Omental fat pad (tissue), 4 donors: ENCODE results near the gene DHX8. TPM values are rescaled to one million over a fixed set of nuclear protein-coding genes. Genes with fewer than 3 reads are reported as not detected.

Source experiments
- ATAC-seq: fragments of 150-250 bp; one replicate; pipeline ENCODE4 v1.9.1; 2016; ENCODE audit warnings: mild to moderate bottlenecking, moderate library complexity; ENCODE audit not compliant: low FRiP score
- DNase-seq: peaks from one replicate; pipeline ENCODE4 v3.0.0-alpha.2; 2019; ENCODE audit warnings: low spot score
- CTCF ChIP-seq, 3 donors: fragments of 450-650 bp; IDR thresholded peaks; one replicate each; pipeline ENCODE4 v1.5.1; 2016 to 2017; ENCODE audit warnings: antibody characterized with exemption in 3 of 3, mild to moderate bottlenecking in 3 of 3, moderate library complexity in 2 of 3
- total RNA-seq, 4 donors: library from RNA; depleted of rRNA; stranded (reverse); fragments of >200 nt; gene quantifications; one replicate each; pipeline ENCODE4 v1.1.0, GENCODE V29; 2016

Gene DHX8
- total RNA-seq, 4 donors from 2014 or later, result 22.5 to 48.5 (median 31.9) TPM

- no peak for TF ChIP-seq CTCF (IDR thresholded peaks at IDR 0.05)
- no peak for ATAC-seq
- no peak for DNase-seq
Observed at GRCh38 chr17:43528319-43528987, 44.7 kb downstream of the DHX8 start.

GRCh38 chr17:43528988-43529814 lies 45.4 kb downstream of the DHX8 start:
- no peak for TF ChIP-seq CTCF (IDR thresholded peaks at IDR 0.05)
- ATAC-seq, result no peak
- no peak for DNase-seq

- no peak for TF ChIP-seq CTCF (IDR thresholded peaks at IDR 0.05)
- DNase-seq (no peak), ATAC-seq (no peak)
Observed at GRCh38 chr17:43529947-43530287, 46.1 kb downstream of the DHX8 start.

- DNase-seq, result no peak
- ATAC-seq, result peak; percentile 71
- no peak for TF ChIP-seq CTCF (IDR thresholded peaks at IDR 0.05)
Observed at GRCh38 chr17:43530288-43531081, 46.7 kb downstream of the DHX8 start.

GRCh38 chr17:43531082-43531378 lies 47.3 kb downstream of the DHX8 start:
- DNase-seq (no peak), ATAC-seq (no peak)
- TF ChIP-seq CTCF (IDR thresholded peaks at IDR 0.05), result no peak

- DNase-seq (no peak), ATAC-seq (no peak)
- no peak for TF ChIP-seq CTCF (IDR thresholded peaks at IDR 0.05)
Observed at GRCh38 chr17:43531955-43532354, 48.2 kb downstream of the DHX8 start.
